Activated B cell treated with CpG ODN at 0.5 μM for 24 hours (primary cell): Measurements from ENCODE around the gene MRPS35. TPM values are rescaled to one million over a fixed set of nuclear protein-coding genes. Genes with fewer than 3 reads are reported as not detected.
A peak's percentile ranks its signal among the peaks of the same experiment; 100 is the strongest.

Experiments
- ATAC-seq: fragments of 200-7000 bp; cut with Tn5 transposase; one replicate; pipeline ENCODE4 v1.10.0; 2021; ENCODE audit warnings: low read depth, mild to moderate bottlenecking, moderate library complexity
- CTCF ChIA-PET: fragments of 350-600 bp; sonication (Branson Sonifier 250); formaldehyde crosslinking; loops from one replicate; lab custom pipeline; 2021; ENCODE audit warnings: antibody characterized with exemption; lab: Charles Lee
- POLR2A ChIA-PET: fragments of 350-600 bp; sonication (Branson Sonifier 250); formaldehyde crosslinking; loops from one replicate; lab custom pipeline; 2021; ENCODE audit warnings: antibody characterized with exemption; lab: Charles Lee
- DNase-seq: peaks from one replicate; pipeline ENCODE4 v3.0.0; 2022
- H3K27ac Mint-ChIP-seq: one replicate; pipeline ENCODE4 v1.8.0; 2020; ENCODE audit warnings: mixed read lengths
- H3K27me3 Mint-ChIP-seq: one replicate; pipeline ENCODE4 v1.8.0; 2021; ENCODE audit warnings: mixed read lengths
- H3K36me3 Mint-ChIP-seq: one replicate; pipeline ENCODE4 v1.8.0; 2021; ENCODE audit warnings: low read depth, mixed read lengths
- H3K4me1 Mint-ChIP-seq: one replicate; pipeline ENCODE4 v1.8.0; 2021; ENCODE audit warnings: mixed read lengths
- H3K4me3 Mint-ChIP-seq: one replicate; pipeline ENCODE4 v1.8.0; 2020; ENCODE audit warnings: mild to moderate bottlenecking, mixed read lengths
- H3K9me3 Mint-ChIP-seq: one replicate; pipeline ENCODE4 v1.8.0; 2020; ENCODE audit warnings: mixed read lengths
- intact Hi-C: fragments of 100-400 bp; cut with micrococcal nuclease; formaldehyde crosslinking; loops from one replicate; pipeline ENCODE4 v1.15.1; 2024
- total RNA-seq: library from RNA; stranded (reverse); gene quantifications from 2 replicates; pipeline ENCODE4 v1.2.3, GENCODE V29; 2022
- TF ChIP-seq, protein P1 (sequence below): fragments of 200-600 bp; IDR thresholded peaks from one replicate; pipeline ENCODE4 v1.8.0; 2022; ENCODE audit warnings: antibody characterized with exemption, mild to moderate bottlenecking

MRPS35 gene
- total RNA-seq, 1 donor from 2014 or later = 36.2 TPM

DNA sequence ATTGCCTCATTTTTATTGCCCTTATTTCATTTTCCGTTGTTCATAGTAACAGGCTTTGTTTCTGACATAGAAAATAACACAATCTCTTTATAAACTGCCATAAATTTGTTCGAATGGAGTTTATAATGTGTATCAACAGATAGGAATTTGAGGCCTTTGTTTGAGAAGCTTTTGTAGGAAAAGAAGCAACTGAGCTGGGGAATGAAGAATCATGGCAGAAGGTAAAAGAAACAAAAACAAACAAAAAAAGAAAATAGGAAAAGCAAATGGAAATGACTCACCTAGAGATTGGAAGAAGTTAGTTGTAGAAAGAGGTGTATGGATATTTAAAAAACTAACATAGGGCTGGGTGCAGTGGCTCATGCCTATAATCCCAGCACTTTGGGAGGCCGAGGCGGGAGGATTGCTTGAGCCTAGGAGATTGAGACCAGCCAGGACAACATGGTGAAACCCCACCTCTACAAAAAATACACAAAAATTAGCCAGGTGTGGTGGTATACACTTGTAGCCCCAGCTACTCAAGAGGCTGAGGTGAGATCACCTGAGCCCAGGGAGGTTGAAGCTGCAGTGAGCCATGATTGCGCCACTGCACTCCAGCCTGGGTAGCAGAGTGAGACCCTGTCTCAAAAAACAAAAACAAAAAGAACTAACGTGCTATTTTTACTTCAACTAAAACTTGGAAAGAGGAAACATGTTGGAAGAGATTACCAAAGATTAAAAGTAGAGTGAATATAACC is 14.9 kb upstream of the MRPS35 start:
- no peaks in the 10 kb centered on the region for H3K4me1 Mint-ChIP-seq
- ChIA-PET POLR2A (no interaction called here), CTCF (no interaction called here)
- H3K27ac Mint-ChIP-seq = no peak overlapping the region
- H3K36me3 Mint-ChIP-seq = peaks cover 8% of the 10 kb centered on the region
- H3K27me3 Mint-ChIP-seq = peaks cover 6% of the 10 kb centered on the region
- H3K9me3 Mint-ChIP-seq = no peaks in the 10 kb centered on the region
- DNase-seq (no peak), ATAC-seq (no peak)
- TF ChIP-seq, protein P1, sequence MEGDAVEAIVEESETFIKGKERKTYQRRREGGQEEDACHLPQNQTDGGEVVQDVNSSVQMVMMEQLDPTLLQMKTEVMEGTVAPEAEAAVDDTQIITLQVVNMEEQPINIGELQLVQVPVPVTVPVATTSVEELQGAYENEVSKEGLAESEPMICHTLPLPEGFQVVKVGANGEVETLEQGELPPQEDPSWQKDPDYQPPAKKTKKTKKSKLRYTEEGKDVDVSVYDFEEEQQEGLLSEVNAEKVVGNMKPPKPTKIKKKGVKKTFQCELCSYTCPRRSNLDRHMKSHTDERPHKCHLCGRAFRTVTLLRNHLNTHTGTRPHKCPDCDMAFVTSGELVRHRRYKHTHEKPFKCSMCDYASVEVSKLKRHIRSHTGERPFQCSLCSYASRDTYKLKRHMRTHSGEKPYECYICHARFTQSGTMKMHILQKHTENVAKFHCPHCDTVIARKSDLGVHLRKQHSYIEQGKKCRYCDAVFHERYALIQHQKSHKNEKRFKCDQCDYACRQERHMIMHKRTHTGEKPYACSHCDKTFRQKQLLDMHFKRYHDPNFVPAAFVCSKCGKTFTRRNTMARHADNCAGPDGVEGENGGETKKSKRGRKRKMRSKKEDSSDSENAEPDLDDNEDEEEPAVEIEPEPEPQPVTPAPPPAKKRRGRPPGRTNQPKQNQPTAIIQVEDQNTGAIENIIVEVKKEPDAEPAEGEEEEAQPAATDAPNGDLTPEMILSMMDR = no peak
- no peak overlapping the region for H3K4me3 Mint-ChIP-seq
- intact Hi-C loops = no loop called here

DNA sequence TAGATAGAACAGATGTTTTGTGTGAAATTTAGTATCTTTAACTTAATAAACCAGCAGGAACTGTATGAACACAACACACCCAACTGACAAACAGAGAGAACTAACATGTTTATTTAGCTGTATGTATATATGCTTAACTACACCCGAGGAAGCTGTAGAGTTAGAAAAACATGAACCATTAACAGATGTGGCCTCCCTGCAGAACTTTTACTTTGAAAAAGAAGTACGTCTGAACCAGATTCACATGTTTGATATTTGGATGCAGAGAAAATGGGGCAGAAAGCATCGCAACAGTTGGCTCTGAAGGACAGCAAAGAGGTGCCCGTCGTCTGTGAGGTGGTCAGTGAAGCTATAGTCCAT is 14.4 kb upstream of the MRPS35 start, which contains the start of gene REP15:
TSS of gene REP15 (plus strand) at position 155 of the 360 bp plus-strand sequence. CDS start at position 271, 116 bp downstream.
- peaks cover 6% of the 10 kb centered on the region for H3K27me3 Mint-ChIP-seq
- ChIA-PET CTCF (no interaction called here), POLR2A (no interaction called here)
- H3K36me3 Mint-ChIP-seq = peaks cover 8% of the 10 kb centered on the region
- H3K4me1 Mint-ChIP-seq = no peaks in the 10 kb centered on the region
- H3K27ac Mint-ChIP-seq = no peak within 1 kb of the TSS
- TF ChIP-seq, protein P1 = no peak
- no peak for ATAC-seq
- no peaks in the 10 kb centered on the region for H3K9me3 Mint-ChIP-seq
- DNase-seq = no peak
- intact Hi-C loops = no loop called here
- no peak within 1 kb of the TSS for H3K4me3 Mint-ChIP-seq

DNA sequence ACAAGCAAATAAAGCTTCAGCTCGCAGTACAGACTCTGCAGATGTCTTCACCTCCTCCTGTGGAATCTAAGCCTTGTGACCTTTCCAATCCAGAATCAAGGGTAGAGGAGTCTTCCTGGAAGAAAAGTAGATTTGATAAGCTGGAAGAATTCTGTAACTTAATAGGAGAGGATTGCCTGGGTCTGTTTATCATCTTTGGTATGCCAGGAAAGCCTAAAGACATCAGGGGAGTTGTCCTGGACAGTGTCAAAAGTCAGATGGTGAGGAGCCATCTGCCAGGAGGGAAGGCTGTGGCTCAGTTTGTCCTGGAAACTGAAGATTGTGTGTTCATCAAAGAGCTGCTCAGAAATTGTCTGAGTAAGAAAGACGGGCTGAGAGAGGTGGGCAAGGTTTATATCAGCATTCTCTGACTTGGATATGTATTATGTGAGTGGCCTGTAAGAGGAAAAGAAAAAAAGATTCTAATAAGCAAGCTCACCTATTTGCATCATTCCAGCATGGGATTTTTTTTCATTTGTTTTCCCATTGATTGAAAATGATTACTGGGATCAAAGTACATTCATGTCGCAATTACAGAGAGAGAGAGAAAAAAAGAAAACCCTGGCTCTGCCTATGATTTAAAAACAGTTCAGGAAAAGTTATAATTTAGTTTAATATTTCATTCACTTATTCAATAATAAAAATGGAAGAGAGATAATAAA is 13.6 kb upstream of the MRPS35 start:
- ATAC-seq (no peak), DNase-seq (no peak)
- no peak overlapping the region for H3K27ac Mint-ChIP-seq
- no peak overlapping the region for H3K4me3 Mint-ChIP-seq
- TF ChIP-seq, protein P1 = no peak
- no peaks in the 10 kb centered on the region for H3K4me1 Mint-ChIP-seq
- no peaks in the 10 kb centered on the region for H3K9me3 Mint-ChIP-seq
- intact Hi-C loops = no loop called here
- peaks cover 2% of the 10 kb centered on the region for H3K36me3 Mint-ChIP-seq
- peaks cover 6% of the 10 kb centered on the region for H3K27me3 Mint-ChIP-seq
- CTCF ChIA-PET = no interaction called here
- POLR2A ChIA-PET = no interaction called here

DNA sequence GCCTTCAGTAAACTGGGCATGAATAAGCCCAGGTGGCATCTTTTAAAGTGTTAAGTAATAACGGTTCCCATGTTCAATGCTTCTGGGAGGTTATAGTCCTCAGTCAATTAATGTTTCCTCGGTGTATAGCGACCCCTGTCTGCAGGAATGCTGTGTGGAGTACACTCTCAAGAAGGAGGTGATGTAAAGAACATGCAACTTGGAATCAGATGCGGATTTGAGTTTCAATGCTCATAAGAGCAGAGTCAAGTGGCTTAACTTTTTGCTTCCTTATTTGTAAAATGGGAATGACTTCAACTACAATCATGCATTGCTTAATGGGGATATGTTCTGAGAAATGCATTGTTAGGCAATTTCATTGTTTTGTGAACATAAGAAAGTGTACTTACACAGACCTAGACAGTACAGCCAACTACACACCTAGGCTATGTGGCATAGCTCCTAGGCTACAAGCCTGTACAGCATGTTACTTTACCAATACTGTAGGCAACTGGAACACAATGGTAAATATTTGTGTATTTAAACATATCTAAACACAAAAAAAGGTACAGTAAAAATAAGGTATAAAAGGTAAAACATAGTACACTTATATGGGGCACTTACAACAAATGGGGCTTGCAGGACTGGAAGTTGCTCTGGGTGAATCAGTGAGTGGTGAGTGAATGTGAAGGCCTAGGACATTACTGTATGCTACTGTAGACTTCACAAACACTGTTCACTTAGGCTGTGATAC is 6.7 kb upstream of the MRPS35 start:
- ChIA-PET POLR2A (no interaction called here), CTCF (no interaction called here)
- no peak overlapping the region for H3K4me3 Mint-ChIP-seq
- ATAC-seq (peak; percentile 92), DNase-seq (no peak)
- H3K27ac Mint-ChIP-seq = no peak overlapping the region
- no peaks in the 10 kb centered on the region for H3K36me3 Mint-ChIP-seq
- H3K27me3 Mint-ChIP-seq = peaks cover 9% of the 10 kb centered on the region
- H3K9me3 Mint-ChIP-seq = no peaks in the 10 kb centered on the region
- no peaks in the 10 kb centered on the region for H3K4me1 Mint-ChIP-seq
- TF ChIP-seq, protein P1 = no peak
- intact Hi-C loops = loop anchor here (1.0 to 5.0 kb wide), 2 partner anchors 269 to 852 kb away; no protein-coding TSS in a partner anchor

DNA sequence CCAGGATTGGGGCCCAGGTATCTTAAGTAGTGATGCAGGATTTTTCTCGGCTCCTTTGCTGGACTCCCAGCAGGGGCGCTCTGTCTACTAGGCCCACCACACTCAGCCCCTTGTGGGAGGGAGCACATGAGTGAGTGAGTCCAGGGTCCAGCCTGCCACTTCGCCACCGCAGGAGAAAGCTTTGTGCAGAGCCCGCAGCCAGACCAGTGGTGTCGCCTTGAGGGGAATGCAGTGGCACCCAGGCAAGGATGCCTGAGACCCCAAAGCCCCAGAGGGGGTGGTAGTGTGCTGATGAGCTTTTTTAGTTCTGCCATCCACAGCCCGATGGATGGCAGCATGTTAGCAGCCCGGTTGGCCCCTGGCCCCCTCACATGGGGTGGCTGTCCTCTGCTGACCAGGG is 5.4 kb upstream of the MRPS35 start:
- Mint-ChIP-seq H3K27me3 (peaks cover 4% of the 10 kb centered on the region), H3K4me1 (peaks cover under 1% of the 10 kb centered on the region), H3K9me3 (no peaks in the 10 kb centered on the region), H3K4me3 (no peak overlapping the region), H3K36me3 (peaks cover 2% of the 10 kb centered on the region), H3K27ac (no peak overlapping the region)
- intact Hi-C loops = no loop called here
- TF ChIP-seq, protein P1 = no peak
- DNase-seq = no peak
- no peak for ATAC-seq
- ChIA-PET POLR2A (no interaction called here), CTCF (interaction anchor here (0.7 kb wide), 1 partner anchor 271 kb away, joined by 3 read pairs; no protein-coding TSS in a partner anchor)
